SH-SY5Y (cell line): Measurements from ENCODE around the gene ABCG5.

Source experiments
- GATA2 ChIP-seq: IDR thresholded peaks from 2 replicates; pipeline ENCODE4 v1.6.1; 2011; ENCODE audit warnings: mild to moderate bottlenecking, low read depth, low read length
- GATA3 ChIP-seq: IDR thresholded peaks from 2 replicates; pipeline ENCODE4 v1.6.1; 2011; ENCODE audit warnings: low read depth, mild to moderate bottlenecking, low read length, moderate library complexity

DNA sequence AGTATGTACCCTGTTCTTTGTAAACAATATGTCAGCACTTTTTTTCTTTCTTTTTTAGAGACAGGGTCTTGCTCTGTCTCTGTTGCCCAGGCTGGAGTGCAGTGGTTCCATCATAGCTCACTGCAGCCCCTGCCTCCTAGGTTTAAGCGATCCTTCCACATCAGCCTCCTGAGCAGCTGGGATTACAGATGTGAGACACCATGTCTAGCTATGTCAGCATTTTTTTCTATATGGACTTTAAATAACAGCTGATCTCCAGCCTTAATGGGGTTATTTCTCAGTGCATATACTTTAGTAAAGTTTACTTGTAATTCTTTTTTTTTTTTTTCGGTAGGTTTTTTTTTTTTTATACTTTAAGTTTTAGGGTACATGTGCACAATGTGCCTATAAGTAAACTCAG lies 26.6 kb downstream of the ABCG5 start:
- TF ChIP-seq GATA2 (no peak), GATA3 (no peak)
